Measurements from ENCODE around the gene PTK7.

GRCh38 chr6:43149265-43149664 lies 73.2 kb downstream of the PTK7 start:
- TF ChIP-seq EZH2 (IDR thresholded peaks at IDR 0.05), result no peak
- no peak for TF ChIP-seq POLR2A (IDR thresholded peaks at IDR 0.05; ENCODE audit: borderline replicate concordance, extremely low read depth, insufficient read depth, insufficient read length)
- no peak for TF ChIP-seq JUND (IDR thresholded peaks at IDR 0.05)
- no peak for TF ChIP-seq ATF3 (IDR thresholded peaks at IDR 0.05)
- TF ChIP-seq, protein P1, sequence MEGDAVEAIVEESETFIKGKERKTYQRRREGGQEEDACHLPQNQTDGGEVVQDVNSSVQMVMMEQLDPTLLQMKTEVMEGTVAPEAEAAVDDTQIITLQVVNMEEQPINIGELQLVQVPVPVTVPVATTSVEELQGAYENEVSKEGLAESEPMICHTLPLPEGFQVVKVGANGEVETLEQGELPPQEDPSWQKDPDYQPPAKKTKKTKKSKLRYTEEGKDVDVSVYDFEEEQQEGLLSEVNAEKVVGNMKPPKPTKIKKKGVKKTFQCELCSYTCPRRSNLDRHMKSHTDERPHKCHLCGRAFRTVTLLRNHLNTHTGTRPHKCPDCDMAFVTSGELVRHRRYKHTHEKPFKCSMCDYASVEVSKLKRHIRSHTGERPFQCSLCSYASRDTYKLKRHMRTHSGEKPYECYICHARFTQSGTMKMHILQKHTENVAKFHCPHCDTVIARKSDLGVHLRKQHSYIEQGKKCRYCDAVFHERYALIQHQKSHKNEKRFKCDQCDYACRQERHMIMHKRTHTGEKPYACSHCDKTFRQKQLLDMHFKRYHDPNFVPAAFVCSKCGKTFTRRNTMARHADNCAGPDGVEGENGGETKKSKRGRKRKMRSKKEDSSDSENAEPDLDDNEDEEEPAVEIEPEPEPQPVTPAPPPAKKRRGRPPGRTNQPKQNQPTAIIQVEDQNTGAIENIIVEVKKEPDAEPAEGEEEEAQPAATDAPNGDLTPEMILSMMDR (IDR thresholded peaks at IDR 0.05 in 2 of 3, conservative IDR thresholded peaks at IDR 0.05 in 1 of 3; ENCODE audit: borderline replicate concordance in 1 of 3, insufficient read depth in 1 of 3, low read depth in 2 of 3, low read length in 2 of 3), result no peak
- no peak for TF ChIP-seq CEBPB (IDR thresholded peaks at IDR 0.05; ENCODE audit: low read depth)
- no peak for TF ChIP-seq RAD21 (IDR thresholded peaks at IDR 0.05; ENCODE audit: low read depth)
- TF ChIP-seq ZNF274 (IDR thresholded peaks at IDR 0.05; ENCODE audit: low read depth, low read length), result no peak
- TF ChIP-seq EZH2phosphoT487 (IDR thresholded peaks at IDR 0.05; ENCODE audit: borderline replicate concordance), result no peak
- no peak for TF ChIP-seq SP1 (IDR thresholded peaks at IDR 0.05; ENCODE audit: low read depth)
- TF ChIP-seq SIN3A (IDR thresholded peaks at IDR 0.05; ENCODE audit: low read depth), result no peak
- no peak for TF ChIP-seq POLR2AphosphoS5 (IDR thresholded peaks at IDR 0.05; ENCODE audit: low read depth, low read length)
